GM23248 (cell line): ENCODE measurements around the gene PARL.

ENCODE experiments used
- EZH2 ChIP-seq: fragments of 200-600 bp; sonication (generic); IDR thresholded peaks from 2 replicates; pipeline ENCODE4 v1.6.1; 2018; ENCODE audit warnings: antibody characterized with exemption, mild to moderate bottlenecking; ENCODE audit not compliant: insufficient read depth, poor library complexity, severe bottlenecking
- EZH2phosphoT487 ChIP-seq: fragments of 200-600 bp; sonication (generic); IDR thresholded peaks from 2 replicates; pipeline ENCODE4 v1.6.1; 2018; ENCODE audit warnings: antibody characterized with exemption, moderate library complexity, mild to moderate bottlenecking, low read depth; ENCODE audit not compliant: insufficient read depth

GRCh38 chr3:183897606-183898005 lies 12.9 kb upstream of the PARL start:
- no peak for TF ChIP-seq EZH2
- TF ChIP-seq EZH2phosphoT487: no peak
